Activated CD4-positive, alpha-beta T cell treated with anti-CD3 and anti-CD28 coated beads for 36 hours (primary cell): ENCODE results near the gene OR10J5. TPM values are rescaled to one million over a fixed set of nuclear protein-coding genes. Genes with fewer than 3 reads are reported as not detected.

ENCODE experiments used
- ATAC-seq: fragments of 200-7000 bp; cut with Tn5 transposase; one replicate; pipeline ENCODE4 v1.10.0; 2021; ENCODE audit warnings: mild to moderate bottlenecking, moderate library complexity
- CTCF ChIA-PET: fragments of 350-600 bp; sonication (Branson Sonifier 250); formaldehyde crosslinking; loops from one replicate; lab custom pipeline; 2021; ENCODE audit warnings: antibody characterized with exemption; lab: Charles Lee
- POLR2A ChIA-PET: fragments of 350-600 bp; sonication (Branson Sonifier 250); formaldehyde crosslinking; loops from one replicate; lab custom pipeline; 2021; ENCODE audit warnings: antibody characterized with exemption, inconsistent platforms; lab: Charles Lee
- DNase-seq: peaks from one replicate; pipeline ENCODE4 v3.0.0-alpha.2; 2020
- H3K27ac Mint-ChIP-seq: one replicate; pipeline ENCODE4 v1.8.0; 2021; ENCODE audit warnings: mixed read lengths
- H3K27me3 Mint-ChIP-seq: one replicate; pipeline ENCODE4 v1.8.0; 2021; ENCODE audit warnings: mixed read lengths
- H3K36me3 Mint-ChIP-seq: one replicate; pipeline ENCODE4 v1.8.0; 2021; ENCODE audit warnings: low read depth, mixed read lengths
- H3K4me1 Mint-ChIP-seq: one replicate; pipeline ENCODE4 v1.8.0; 2021; ENCODE audit warnings: mixed read lengths
- H3K4me3 Mint-ChIP-seq: one replicate; pipeline ENCODE4 v1.8.0; 2021; ENCODE audit warnings: mild to moderate bottlenecking, moderate library complexity, mixed read lengths
- H3K9me3 Mint-ChIP-seq: one replicate; pipeline ENCODE4 v1.8.0; 2021; ENCODE audit warnings: low read depth, mixed read lengths
- intact Hi-C, 2 experiments: fragments of 100-400 bp; cut with DNase I in 1 of 2; cut with micrococcal nuclease in 1 of 2; formaldehyde crosslinking; loops; one replicate each; pipeline versions ENCODE4 v1.14.2 to v1.15.1; 2022 to 2024; cut with DNase I, micrococcal nuclease
- total RNA-seq, 2 experiments: library from RNA; stranded (reverse); gene quantifications; one replicate each; pipeline ENCODE4 v1.2.3, GENCODE V29; 2021

OR10J5 gene
- not detected for total RNA-seq

- intact Hi-C loops = no loop called here
- ATAC-seq = no peak
- H3K36me3 Mint-ChIP-seq = no peaks in the 10 kb centered on the region
- DNase-seq = no peak
- POLR2A ChIA-PET = no interaction called here
- H3K27ac Mint-ChIP-seq = no peak within 1 kb of the TSS
- no peaks in the 10 kb centered on the region for H3K4me1 Mint-ChIP-seq
- peaks cover 2% of the 10 kb centered on the region for H3K9me3 Mint-ChIP-seq
- H3K27me3 Mint-ChIP-seq = peaks cover 23% of the 10 kb centered on the region
- no peak within 1 kb of the TSS for H3K4me3 Mint-ChIP-seq
- CTCF ChIA-PET = no interaction called here
These were observed at the start of gene OR10J5 for GRCh38 chr1:159535907-159536306. OR10J5 (minus strand) TSS chr1:159536007; CDS start chr1:159536007, 0 bp downstream.

GRCh38 chr1:159584536-159584935, 48.7 kb upstream of the OR10J5 start:
- no peaks in the 10 kb centered on the region for H3K36me3 Mint-ChIP-seq
- no peak for DNase-seq
- H3K4me3 Mint-ChIP-seq = no peak overlapping the region
- ChIA-PET POLR2A (no interaction called here), CTCF (no interaction called here)
- H3K27ac Mint-ChIP-seq = no peak overlapping the region
- no peaks in the 10 kb centered on the region for H3K4me1 Mint-ChIP-seq
- ATAC-seq = no peak
- H3K9me3 Mint-ChIP-seq = no peaks in the 10 kb centered on the region
- peaks cover 15% of the 10 kb centered on the region for H3K27me3 Mint-ChIP-seq
- intact Hi-C loops = no loop called here

- H3K9me3 Mint-ChIP-seq = no peaks in the 10 kb centered on the region
- ChIA-PET CTCF (no interaction called here), POLR2A (no interaction called here)
- H3K36me3 Mint-ChIP-seq = no peaks in the 10 kb centered on the region
- intact Hi-C loops = no loop called here
- H3K4me1 Mint-ChIP-seq = no peaks in the 10 kb centered on the region
- ATAC-seq (no peak), DNase-seq (no peak)
- H3K4me3 Mint-ChIP-seq = no peak overlapping the region
- H3K27ac Mint-ChIP-seq = no peak overlapping the region
- peaks cover 22% of the 10 kb centered on the region for H3K27me3 Mint-ChIP-seq
These were observed 45.6 kb upstream of the OR10J5 start for GRCh38 chr1:159581422-159581821.

- POLR2A ChIA-PET = no interaction called here
- Mint-ChIP-seq H3K27ac (no peak overlapping the region), H3K4me3 (no peak overlapping the region), H3K9me3 (no peaks in the 10 kb centered on the region), H3K27me3 (peaks cover 23% of the 10 kb centered on the region), H3K36me3 (no peaks in the 10 kb centered on the region), H3K4me1 (no peaks in the 10 kb centered on the region)
- ATAC-seq (no peak), DNase-seq (no peak)
- intact Hi-C loops = no loop called here
- CTCF ChIA-PET = interaction anchor here (1.5 kb wide), 1 partner anchor 16 kb away, joined by 3 read pairs; no protein-coding TSS in a partner anchor
These were observed 44.5 kb upstream of the OR10J5 start for GRCh38 chr1:159580340-159580739.

GRCh38 chr1:159577446-159577845, 41.6 kb upstream of the OR10J5 start:
- DNase-seq = no peak
- ChIA-PET CTCF (no interaction called here), POLR2A (no interaction called here)
- ATAC-seq = no peak
- Mint-ChIP-seq H3K27me3 (peaks cover 22% of the 10 kb centered on the region), H3K4me3 (no peak overlapping the region), H3K9me3 (no peaks in the 10 kb centered on the region), H3K27ac (no peak overlapping the region), H3K4me1 (no peaks in the 10 kb centered on the region), H3K36me3 (no peaks in the 10 kb centered on the region)
- intact Hi-C loops = no loop called here

GRCh38 chr1:159562680-159563079, 26.9 kb upstream of the OR10J5 start:
- Mint-ChIP-seq H3K27me3 (peaks cover 6% of the 10 kb centered on the region), H3K4me1 (no peaks in the 10 kb centered on the region), H3K9me3 (no peaks in the 10 kb centered on the region), H3K27ac (no peak overlapping the region), H3K4me3 (no peak overlapping the region), H3K36me3 (no peaks in the 10 kb centered on the region)
- no peak for ATAC-seq
- CTCF ChIA-PET = no interaction called here
- intact Hi-C loops = no loop called here
- POLR2A ChIA-PET = no interaction called here
- no peak for DNase-seq

- Mint-ChIP-seq H3K4me1 (no peaks in the 10 kb centered on the region), H3K27ac (no peak overlapping the region), H3K9me3 (no peaks in the 10 kb centered on the region), H3K36me3 (no peaks in the 10 kb centered on the region), H3K4me3 (no peak overlapping the region), H3K27me3 (peaks cover 6% of the 10 kb centered on the region)
- no peak for DNase-seq
- POLR2A ChIA-PET = no interaction called here
- intact Hi-C loops = no loop called here
- CTCF ChIA-PET = no interaction called here
- ATAC-seq = no peak
These were observed 25.7 kb upstream of the OR10J5 start for GRCh38 chr1:159561497-159561896.

- DNase-seq (no peak), ATAC-seq (no peak)
- H3K4me1 Mint-ChIP-seq = no peaks in the 10 kb centered on the region
- no peak overlapping the region for H3K4me3 Mint-ChIP-seq
- no peaks in the 10 kb centered on the region for H3K9me3 Mint-ChIP-seq
- H3K27ac Mint-ChIP-seq = no peak overlapping the region
- intact Hi-C loops = no loop called here
- H3K27me3 Mint-ChIP-seq = peaks cover 2% of the 10 kb centered on the region
- CTCF ChIA-PET = no interaction called here
- POLR2A ChIA-PET = no interaction called here
- no peaks in the 10 kb centered on the region for H3K36me3 Mint-ChIP-seq
These were observed 24.8 kb upstream of the OR10J5 start for GRCh38 chr1:159560599-159560998.

GRCh38 chr1:159556931-159557369, 21.1 kb upstream of the OR10J5 start:
- Mint-ChIP-seq H3K4me3 (no peak overlapping the region), H3K9me3 (no peaks in the 10 kb centered on the region), H3K27me3 (peaks cover 8% of the 10 kb centered on the region), H3K36me3 (no peaks in the 10 kb centered on the region), H3K4me1 (no peaks in the 10 kb centered on the region), H3K27ac (no peak overlapping the region)
- ATAC-seq = no peak
- ChIA-PET POLR2A (no interaction called here), CTCF (no interaction called here)
- no peak for DNase-seq
- intact Hi-C loops = no loop called here

- DNase-seq (no peak), ATAC-seq (no peak)
- peaks cover 16% of the 10 kb centered on the region for H3K27me3 Mint-ChIP-seq
- ChIA-PET CTCF (no interaction called here), POLR2A (no interaction called here)
- no peak overlapping the region for H3K4me3 Mint-ChIP-seq
- no peaks in the 10 kb centered on the region for H3K36me3 Mint-ChIP-seq
- no peaks in the 10 kb centered on the region for H3K9me3 Mint-ChIP-seq
- no peaks in the 10 kb centered on the region for H3K4me1 Mint-ChIP-seq
- H3K27ac Mint-ChIP-seq = no peak overlapping the region
- intact Hi-C loops = no loop called here
These were observed 18.9 kb upstream of the OR10J5 start for GRCh38 chr1:159554696-159555095.

- Mint-ChIP-seq H3K4me1 (no peaks in the 10 kb centered on the region), H3K36me3 (no peaks in the 10 kb centered on the region), H3K4me3 (no peak overlapping the region), H3K27me3 (peaks cover 16% of the 10 kb centered on the region), H3K9me3 (no peaks in the 10 kb centered on the region), H3K27ac (no peak overlapping the region)
- intact Hi-C loops = no loop called here
- ChIA-PET POLR2A (no interaction called here), CTCF (no interaction called here)
- ATAC-seq = no peak
- DNase-seq = no peak
These were observed 18.5 kb upstream of the OR10J5 start for GRCh38 chr1:159554261-159554660.

GRCh38 chr1:159548126-159548525, 12.3 kb upstream of the OR10J5 start:
- Mint-ChIP-seq H3K9me3 (peaks cover 2% of the 10 kb centered on the region), H3K36me3 (no peaks in the 10 kb centered on the region), H3K27ac (no peak overlapping the region), H3K4me1 (no peaks in the 10 kb centered on the region), H3K27me3 (peaks cover 13% of the 10 kb centered on the region), H3K4me3 (no peak overlapping the region)
- ATAC-seq (no peak), DNase-seq (no peak)
- intact Hi-C loops = no loop called here
- CTCF ChIA-PET = no interaction called here
- POLR2A ChIA-PET = no interaction called here

- Mint-ChIP-seq H3K4me1 (no peaks in the 10 kb centered on the region), H3K36me3 (no peaks in the 10 kb centered on the region), H3K9me3 (peaks cover 2% of the 10 kb centered on the region), H3K4me3 (no peak overlapping the region), H3K27ac (no peak overlapping the region), H3K27me3 (peaks cover 18% of the 10 kb centered on the region)
- DNase-seq (no peak), ATAC-seq (no peak)
- ChIA-PET CTCF (no interaction called here), POLR2A (no interaction called here)
- intact Hi-C loops = no loop called here
These were observed 2.9 kb downstream of the OR10J5 start for GRCh38 chr1:159532922-159533321.
